HEK293 (cell line): ENCODE results near the gene MANSC4.

Experiments
- CTCF ChIA-PET: fragments of 350-600 bp; formaldehyde crosslinking; extraction: SDS; loops from one replicate; lab custom pipeline; 2021; ENCODE audit warnings: antibody characterized with exemption; lab: Yijun Ruan, JAX
- POLR2A ChIA-PET: fragments of 300-600 bp; formaldehyde crosslinking; extraction: SDS; loops from one replicate; lab custom pipeline; 2020; ENCODE audit warnings: antibody characterized with exemption, inconsistent platforms; lab: Yijun Ruan, JAX
- H3K27ac ChIP-seq: fragments of 200-500 bp; sonication (Bioruptor generic); 2 replicates; pipeline ENCODE4 v1.5.1; 2014; ENCODE audit warnings: low read depth, low read length, control low read depth, inconsistent platforms; ENCODE audit errors: extremely low read depth
- H3K36me3 ChIP-seq, 2 experiments: fragments of 200-500 bp in 1 of 2; sonication (Bioruptor generic) in 1 of 2; 1 replicate in 1 of 2; 2 replicates in 1 of 2; pipeline ENCODE4 v1.5.1; 2014 to 2017; ENCODE audit warnings: inconsistent platforms in 2 of 2, low read length in 2 of 2; ENCODE audit not compliant: control insufficient read depth in 2 of 2, insufficient read depth in 1 of 2
- H3K4me1 ChIP-seq: fragments of 200-500 bp; sonication (Bioruptor generic); 2 replicates; pipeline ENCODE4 v1.5.1; 2014; ENCODE audit warnings: mild to moderate bottlenecking, low read length, inconsistent platforms; ENCODE audit not compliant: control insufficient read depth, insufficient read depth
- H3K4me3 ChIP-seq: 2 replicates; pipeline ENCODE4 v1.5.1; 2011; ENCODE audit warnings: low read depth, mild to moderate bottlenecking, control low read depth, low read length, moderate library complexity
- H3K9me3 ChIP-seq: fragments of 200-500 bp; sonication (Bioruptor generic); 2 replicates; pipeline ENCODE4 v1.5.1; 2014; ENCODE audit warnings: low read depth, low read length, inconsistent platforms; ENCODE audit not compliant: control insufficient read depth, insufficient read depth
- FEZF1 ChIP-seq: fragments of 450-650 bp; formaldehyde crosslinking; IDR thresholded peaks from 2 replicates; pipeline ENCODE4 v1.5.1; 2016; ENCODE audit warnings: missing biosample characterization, missing genetic modification characterization
- GFI1B ChIP-seq: fragments of 450-650 bp; formaldehyde crosslinking; IDR thresholded peaks from 2 replicates; pipeline ENCODE4 v1.5.1; 2016; ENCODE audit warnings: missing biosample characterization, missing genetic modification characterization
- KLF16 ChIP-seq: fragments of 450-650 bp; formaldehyde crosslinking; IDR thresholded peaks from 2 replicates; pipeline ENCODE4 v1.5.1; 2017; ENCODE audit warnings: missing biosample characterization, missing genetic modification characterization
- YY2 ChIP-seq: fragments of 450-650 bp; formaldehyde crosslinking; IDR thresholded peaks from 2 replicates; pipeline ENCODE4 v1.5.1; 2016; ENCODE audit warnings: missing biosample characterization, missing genetic modification characterization
- ZNF112 ChIP-seq: fragments of 450-650 bp; formaldehyde crosslinking; IDR thresholded peaks from 2 replicates; pipeline ENCODE4 v1.5.0; 2017; ENCODE audit warnings: missing biosample characterization, missing genetic modification characterization
- ZNF133 ChIP-seq: fragments of 450-650 bp; formaldehyde crosslinking; IDR thresholded peaks from 2 replicates; pipeline ENCODE4 v1.5.1; 2016; ENCODE audit warnings: missing biosample characterization, missing genetic modification characterization
- ZNF221 ChIP-seq: fragments of 450-650 bp; formaldehyde crosslinking; IDR thresholded peaks from 2 replicates; pipeline ENCODE4 v1.5.1; 2017; ENCODE audit warnings: missing biosample characterization, missing genetic modification characterization, borderline replicate concordance
- ZNF324 ChIP-seq: fragments of 450-650 bp; formaldehyde crosslinking; IDR thresholded peaks from 2 replicates; pipeline ENCODE4 v1.5.1; 2016; ENCODE audit warnings: missing biosample characterization, missing genetic modification characterization
- ZNF510 ChIP-seq: fragments of 450-650 bp; formaldehyde crosslinking; IDR thresholded peaks from 2 replicates; pipeline ENCODE4 v1.5.1; 2018; ENCODE audit warnings: mild to moderate bottlenecking, missing genetic modification characterization, missing biosample characterization; ENCODE audit not compliant: insufficient replicate concordance
- ZNF560 ChIP-seq: fragments of 450-650 bp; formaldehyde crosslinking; IDR thresholded peaks from 2 replicates; pipeline ENCODE4 v1.5.1; 2017; ENCODE audit warnings: missing biosample characterization, missing genetic modification characterization, borderline replicate concordance
- ZNF600 ChIP-seq: fragments of 450-650 bp; formaldehyde crosslinking; IDR thresholded peaks from 2 replicates; pipeline ENCODE4 v1.5.1; 2016; ENCODE audit warnings: missing biosample characterization, missing genetic modification characterization
- TF ChIP-seq, protein P1 (sequence below): fragments of 450-650 bp; formaldehyde crosslinking; IDR thresholded peaks from 2 replicates; pipeline ENCODE4 v1.5.1; 2016; ENCODE audit warnings: missing biosample characterization, missing genetic modification characterization
- TF ChIP-seq, protein P2 (sequence below): fragments of 450-650 bp; formaldehyde crosslinking; IDR thresholded peaks from 2 replicates; pipeline ENCODE4 v1.5.1; 2016; ENCODE audit warnings: missing biosample characterization, missing genetic modification characterization
- TF ChIP-seq, protein P3 (sequence below): fragments of 450-650 bp; formaldehyde crosslinking; IDR thresholded peaks from 2 replicates; pipeline ENCODE4 v1.5.1; 2016; ENCODE audit warnings: missing biosample characterization, missing genetic modification characterization
- TF ChIP-seq, protein P4 (sequence below): fragments of 450-650 bp; formaldehyde crosslinking; IDR thresholded peaks from 2 replicates; pipeline ENCODE4 v1.5.1; 2017; ENCODE audit warnings: missing biosample characterization, missing genetic modification characterization
- TF ChIP-seq, protein P5 (sequence below): fragments of 450-650 bp; formaldehyde crosslinking; IDR thresholded peaks from 2 replicates; pipeline ENCODE4 v1.5.1; 2016; ENCODE audit warnings: missing biosample characterization, missing genetic modification characterization

MANSC4 gene

DNA sequence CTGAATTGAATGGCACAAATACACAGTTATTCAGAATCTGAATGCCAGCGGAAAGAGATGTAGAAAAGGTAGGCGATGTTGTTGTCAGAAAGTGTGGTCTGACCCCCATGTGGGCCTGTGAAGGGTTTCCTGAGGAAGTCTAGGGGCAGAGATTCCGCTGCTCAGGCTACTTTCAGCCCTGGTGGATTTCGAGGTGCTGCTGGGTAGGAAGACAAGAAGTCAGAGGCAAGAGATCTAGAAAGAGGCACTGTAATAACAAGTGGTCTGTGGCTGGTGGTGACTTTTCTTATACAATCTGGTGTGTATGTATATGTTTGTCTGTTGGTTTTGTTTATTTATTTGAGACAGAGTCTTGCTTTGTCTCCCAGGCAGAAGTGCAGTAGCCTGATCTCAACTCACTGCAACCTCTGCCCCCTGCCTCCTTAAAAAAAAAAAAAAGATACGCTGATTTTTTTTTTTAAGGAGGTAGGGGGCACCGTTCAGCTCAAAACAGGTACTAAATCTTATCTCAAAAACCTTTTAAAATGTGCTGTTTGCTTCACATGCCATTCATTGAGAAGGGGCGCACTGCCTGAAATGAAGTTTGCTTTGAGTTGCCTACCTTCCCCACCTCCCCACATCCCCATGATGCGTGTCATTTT lies 27.1 kb upstream of the MANSC4 start (continued):
- TF ChIP-seq, protein P1, sequence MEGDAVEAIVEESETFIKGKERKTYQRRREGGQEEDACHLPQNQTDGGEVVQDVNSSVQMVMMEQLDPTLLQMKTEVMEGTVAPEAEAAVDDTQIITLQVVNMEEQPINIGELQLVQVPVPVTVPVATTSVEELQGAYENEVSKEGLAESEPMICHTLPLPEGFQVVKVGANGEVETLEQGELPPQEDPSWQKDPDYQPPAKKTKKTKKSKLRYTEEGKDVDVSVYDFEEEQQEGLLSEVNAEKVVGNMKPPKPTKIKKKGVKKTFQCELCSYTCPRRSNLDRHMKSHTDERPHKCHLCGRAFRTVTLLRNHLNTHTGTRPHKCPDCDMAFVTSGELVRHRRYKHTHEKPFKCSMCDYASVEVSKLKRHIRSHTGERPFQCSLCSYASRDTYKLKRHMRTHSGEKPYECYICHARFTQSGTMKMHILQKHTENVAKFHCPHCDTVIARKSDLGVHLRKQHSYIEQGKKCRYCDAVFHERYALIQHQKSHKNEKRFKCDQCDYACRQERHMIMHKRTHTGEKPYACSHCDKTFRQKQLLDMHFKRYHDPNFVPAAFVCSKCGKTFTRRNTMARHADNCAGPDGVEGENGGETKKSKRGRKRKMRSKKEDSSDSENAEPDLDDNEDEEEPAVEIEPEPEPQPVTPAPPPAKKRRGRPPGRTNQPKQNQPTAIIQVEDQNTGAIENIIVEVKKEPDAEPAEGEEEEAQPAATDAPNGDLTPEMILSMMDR (tag by site-specific recombination): no peak
- TF ChIP-seq FEZF1 (tag by site-specific recombination): no peak

DNA sequence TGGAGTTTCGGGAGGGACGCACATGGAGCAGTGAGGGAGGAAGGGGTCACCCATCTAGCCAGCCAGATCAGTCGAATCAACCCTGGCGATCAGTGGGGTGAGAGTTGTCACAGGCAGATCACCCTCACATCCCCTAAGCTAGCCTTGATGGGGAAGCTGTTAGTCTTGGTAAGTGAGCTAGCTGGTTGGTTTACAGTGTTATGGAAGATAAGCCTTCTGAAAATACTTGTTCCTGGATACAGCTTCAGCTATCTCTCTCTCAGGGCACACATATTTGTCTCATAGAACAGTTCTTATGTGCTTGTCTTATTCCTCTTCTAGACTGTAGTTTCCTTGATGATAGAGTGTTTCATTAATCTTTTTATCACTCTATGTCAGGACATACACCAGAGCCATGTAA lies 26.2 kb upstream of the MANSC4 start:
- ChIA-PET POLR2A (no interaction called here), CTCF (interaction anchor here (2.1 kb wide), 1 partner anchor 15 kb away, joined by 10 read pairs; no protein-coding TSS in a partner anchor)
- no peak for TF ChIP-seq KLF16
- no peak for TF ChIP-seq ZNF510
- TF ChIP-seq YY2 (tag by site-specific recombination): no peak
- TF ChIP-seq ZNF221 (tag by site-specific recombination): no peak
- no peak for TF ChIP-seq ZNF560 (tag by site-specific recombination)
- TF ChIP-seq, protein P2, sequence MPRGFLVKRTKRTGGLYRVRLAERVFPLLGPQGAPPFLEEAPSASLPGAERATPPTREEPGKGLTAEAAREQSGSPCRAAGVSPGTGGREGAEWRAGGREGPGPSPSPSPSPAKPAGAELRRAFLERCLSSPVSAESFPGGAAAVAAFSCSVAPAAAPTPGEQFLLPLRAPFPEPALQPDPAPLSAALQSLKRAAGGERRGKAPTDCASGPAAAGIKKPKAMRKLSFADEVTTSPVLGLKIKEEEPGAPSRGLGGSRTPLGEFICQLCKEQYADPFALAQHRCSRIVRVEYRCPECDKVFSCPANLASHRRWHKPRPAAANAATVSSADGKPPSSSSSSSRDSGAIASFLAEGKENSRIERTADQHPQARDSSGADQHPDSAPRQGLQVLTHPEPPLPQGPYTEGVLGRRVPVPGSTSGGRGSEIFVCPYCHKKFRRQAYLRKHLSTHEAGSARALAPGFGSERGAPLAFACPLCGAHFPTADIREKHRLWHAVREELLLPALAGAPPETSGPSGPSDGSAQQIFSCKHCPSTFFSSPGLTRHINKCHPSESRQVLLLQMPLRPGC (tag by site-specific recombination): no peak
- TF ChIP-seq ZNF600 (tag by site-specific recombination): no peak
- TF ChIP-seq, protein P3, sequence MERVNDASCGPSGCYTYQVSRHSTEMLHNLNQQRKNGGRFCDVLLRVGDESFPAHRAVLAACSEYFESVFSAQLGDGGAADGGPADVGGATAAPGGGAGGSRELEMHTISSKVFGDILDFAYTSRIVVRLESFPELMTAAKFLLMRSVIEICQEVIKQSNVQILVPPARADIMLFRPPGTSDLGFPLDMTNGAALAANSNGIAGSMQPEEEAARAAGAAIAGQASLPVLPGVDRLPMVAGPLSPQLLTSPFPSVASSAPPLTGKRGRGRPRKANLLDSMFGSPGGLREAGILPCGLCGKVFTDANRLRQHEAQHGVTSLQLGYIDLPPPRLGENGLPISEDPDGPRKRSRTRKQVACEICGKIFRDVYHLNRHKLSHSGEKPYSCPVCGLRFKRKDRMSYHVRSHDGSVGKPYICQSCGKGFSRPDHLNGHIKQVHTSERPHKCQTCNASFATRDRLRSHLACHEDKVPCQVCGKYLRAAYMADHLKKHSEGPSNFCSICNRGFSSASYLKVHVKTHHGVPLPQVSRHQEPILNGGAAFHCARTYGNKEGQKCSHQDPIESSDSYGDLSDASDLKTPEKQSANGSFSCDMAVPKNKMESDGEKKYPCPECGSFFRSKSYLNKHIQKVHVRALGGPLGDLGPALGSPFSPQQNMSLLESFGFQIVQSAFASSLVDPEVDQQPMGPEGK (tag by site-specific recombination): no peak
- TF ChIP-seq GFI1B (tag by site-specific recombination): no peak
- no peak for TF ChIP-seq ZNF133 (tag by site-specific recombination)

DNA sequence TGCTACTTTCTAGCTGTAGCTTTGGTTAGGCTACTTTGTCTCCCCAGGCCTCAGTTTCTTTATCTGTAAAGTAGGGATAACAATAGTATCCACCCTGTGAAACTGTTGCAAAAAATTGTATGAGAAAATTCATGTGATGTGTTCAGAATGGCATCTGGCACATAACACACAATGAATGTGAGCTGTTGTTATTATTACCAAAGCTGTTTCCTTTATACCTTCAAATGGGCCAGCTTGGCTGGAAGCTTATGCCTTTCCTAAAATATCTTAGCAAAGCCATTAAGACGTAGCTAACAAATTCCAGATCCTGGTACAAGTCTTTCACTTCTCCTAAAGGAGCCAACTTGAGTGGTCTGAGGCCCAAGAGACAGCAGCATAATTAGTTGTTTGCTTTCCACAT lies 25.2 kb upstream of the MANSC4 start:
- ChIA-PET POLR2A (no interaction called here), CTCF (interaction anchor here (0.6 to 2.1 kb wide), 2 partner anchors 16 to 74 kb away, joined by 5 to 10 read pairs; no protein-coding TSS in a partner anchor)
- TF ChIP-seq, protein P4, sequence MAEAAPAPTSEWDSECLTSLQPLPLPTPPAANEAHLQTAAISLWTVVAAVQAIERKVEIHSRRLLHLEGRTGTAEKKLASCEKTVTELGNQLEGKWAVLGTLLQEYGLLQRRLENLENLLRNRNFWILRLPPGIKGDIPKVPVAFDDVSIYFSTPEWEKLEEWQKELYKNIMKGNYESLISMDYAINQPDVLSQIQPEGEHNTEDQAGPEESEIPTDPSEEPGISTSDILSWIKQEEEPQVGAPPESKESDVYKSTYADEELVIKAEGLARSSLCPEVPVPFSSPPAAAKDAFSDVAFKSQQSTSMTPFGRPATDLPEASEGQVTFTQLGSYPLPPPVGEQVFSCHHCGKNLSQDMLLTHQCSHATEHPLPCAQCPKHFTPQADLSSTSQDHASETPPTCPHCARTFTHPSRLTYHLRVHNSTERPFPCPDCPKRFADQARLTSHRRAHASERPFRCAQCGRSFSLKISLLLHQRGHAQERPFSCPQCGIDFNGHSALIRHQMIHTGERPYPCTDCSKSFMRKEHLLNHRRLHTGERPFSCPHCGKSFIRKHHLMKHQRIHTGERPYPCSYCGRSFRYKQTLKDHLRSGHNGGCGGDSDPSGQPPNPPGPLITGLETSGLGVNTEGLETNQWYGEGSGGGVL (tag by site-specific recombination): no peak
- TF ChIP-seq, protein P5, sequence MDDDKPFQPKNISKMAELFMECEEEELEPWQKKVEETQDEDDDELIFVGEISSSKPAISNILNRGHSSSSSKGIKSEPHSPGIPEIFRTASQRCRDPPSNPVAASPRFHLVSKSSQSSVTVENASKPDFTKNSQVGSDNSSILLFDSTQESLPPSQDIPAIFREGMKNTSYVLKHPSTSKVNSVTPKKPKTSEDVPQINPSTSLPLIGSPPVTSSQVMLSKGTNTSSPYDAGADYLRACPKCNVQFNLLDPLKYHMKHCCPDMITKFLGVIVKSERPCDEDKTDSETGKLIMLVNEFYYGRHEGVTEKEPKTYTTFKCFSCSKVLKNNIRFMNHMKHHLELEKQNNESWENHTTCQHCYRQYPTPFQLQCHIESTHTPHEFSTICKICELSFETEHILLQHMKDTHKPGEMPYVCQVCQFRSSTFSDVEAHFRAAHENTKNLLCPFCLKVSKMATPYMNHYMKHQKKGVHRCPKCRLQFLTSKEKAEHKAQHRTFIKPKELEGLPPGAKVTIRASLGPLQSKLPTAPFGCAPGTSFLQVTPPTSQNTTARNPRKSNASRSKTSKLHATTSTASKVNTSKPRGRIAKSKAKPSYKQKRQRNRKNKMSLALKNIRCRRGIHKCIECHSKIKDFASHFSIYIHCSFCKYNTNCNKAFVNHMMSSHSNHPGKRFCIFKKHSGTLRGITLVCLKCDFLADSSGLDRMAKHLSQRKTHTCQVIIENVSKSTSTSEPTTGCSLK (tag by site-specific recombination): no peak
- TF ChIP-seq ZNF324 (no peak), ZNF112 (tag by site-specific recombination) (no peak), ZNF221 (tag by site-specific recombination) (no peak)

More for the DNA sequence above, 26.2 kb upstream of the MANSC4 start:
- Histone ChIP-seq H3K4me3 (no peak overlapping the region), H3K9me3 (no peaks in the 10 kb centered on the region), H3K36me3 (no peaks in the 10 kb centered on the region), H3K27ac (no peak overlapping the region), H3K4me1 (0 out of 2 replicates have a peak, but pooled peaks cover 2% of the 10 kb centered on the region)

More for the DNA sequence above, 25.2 kb upstream of the MANSC4 start:
- H3K27ac ChIP-seq: no peak overlapping the region
- H3K4me1 ChIP-seq: 0 out of 2 replicates have a peak, but pooled peaks cover 2% of the 10 kb centered on the region
- H3K9me3 ChIP-seq: no peaks in the 10 kb centered on the region
- no peak overlapping the region for H3K4me3 ChIP-seq
- no peaks in the 10 kb centered on the region for H3K36me3 ChIP-seq
